Mesenchymal stem cell (in vitro differentiated cells and primary cell): ENCODE results near the gene RBMS1.

Source experiments
- DNase-seq: peaks from one replicate; pipeline ENCODE4 v3.0.0-alpha.2; 2013
- H2AFZ ChIP-seq: one replicate; pipeline ENCODE4 v1.6.1; 2013; ENCODE audit warnings: low read depth, mild to moderate bottlenecking, control low read depth, inconsistent platforms, low read length, moderate library complexity
- H2AK5ac ChIP-seq: 2 replicates; pipeline ENCODE4 v1.6.1; 2013; ENCODE audit warnings: low read length, moderate library complexity, mild to moderate bottlenecking, inconsistent platforms; ENCODE audit not compliant: severe bottlenecking
- H2BK120ac ChIP-seq: one replicate; pipeline ENCODE4 v1.6.1; 2013; ENCODE audit warnings: low read depth, mild to moderate bottlenecking, inconsistent platforms, low read length, moderate library complexity
- H2BK12ac ChIP-seq, 2 experiments: one replicate each; pipeline ENCODE4 v1.6.1; 2013; ENCODE audit warnings: inconsistent platforms in 2 of 2, low read length in 2 of 2, mild to moderate bottlenecking in 2 of 2, moderate library complexity in 2 of 2, control low read depth in 1 of 2
- H2BK15ac ChIP-seq: one replicate; pipeline ENCODE4 v1.6.1; 2013; ENCODE audit warnings: mild to moderate bottlenecking, low read depth, inconsistent platforms; ENCODE audit not compliant: poor library complexity, severe bottlenecking
- H2BK5ac ChIP-seq: 2 replicates; pipeline ENCODE4 v1.6.1; 2013; ENCODE audit warnings: low read depth, mild to moderate bottlenecking, low read length, control low read depth, inconsistent platforms; ENCODE audit not compliant: poor library complexity, severe bottlenecking
- H3K14ac ChIP-seq, 2 experiments: one replicate each; pipeline ENCODE4 v1.6.1; 2013; ENCODE audit warnings: inconsistent platforms in 2 of 2, low read length in 2 of 2, control low read depth in 1 of 2, mild to moderate bottlenecking in 1 of 2, moderate library complexity in 1 of 2
- H3K18ac ChIP-seq, 2 experiments: one replicate each; pipeline ENCODE4 v1.6.1; 2013; ENCODE audit warnings: inconsistent platforms in 2 of 2, low read length in 2 of 2, control low read depth in 1 of 2, low read depth in 1 of 2, mild to moderate bottlenecking in 1 of 2
- H3K23ac ChIP-seq, 2 experiments: one replicate each; pipeline ENCODE4 v1.6.1; 2013; ENCODE audit warnings: inconsistent platforms in 2 of 2, low read length in 2 of 2, mild to moderate bottlenecking in 2 of 2, moderate library complexity in 2 of 2, control low read depth in 1 of 2
- H3K27ac ChIP-seq: 2 replicates; pipeline ENCODE4 v1.5.1; 2013; ENCODE audit warnings: mild to moderate bottlenecking, moderate library complexity, low read length, control low read depth, inconsistent platforms; ENCODE audit not compliant: poor library complexity, severe bottlenecking
- H3K27me3 ChIP-seq, 2 experiments: 2 replicates each; pipeline versions ENCODE4 v1.6.1 to v1.7.0; 2013; ENCODE audit warnings: low read length in 2 of 2, mild to moderate bottlenecking in 2 of 2, moderate library complexity in 2 of 2, control low read depth in 1 of 2, inconsistent platforms in 1 of 2; ENCODE audit not compliant: control insufficient read depth in 1 of 2, insufficient read depth in 1 of 2
- H3K36me3 ChIP-seq, 2 experiments: 2 replicates each; pipeline versions ENCODE4 v1.6.1 to v1.7.0; 2013; ENCODE audit warnings: low read length in 2 of 2, control low read depth in 1 of 2, inconsistent platforms in 1 of 2, low read depth in 1 of 2, mild to moderate bottlenecking in 1 of 2; ENCODE audit not compliant: insufficient read depth in 2 of 2, control insufficient read depth in 1 of 2
- H3K4ac ChIP-seq, 2 experiments: one replicate each; pipeline ENCODE4 v1.6.1; 2013; ENCODE audit warnings: inconsistent platforms in 2 of 2, low read length in 2 of 2, mild to moderate bottlenecking in 2 of 2, moderate library complexity in 2 of 2, control low read depth in 1 of 2, low read depth in 1 of 2
- H3K4me1 ChIP-seq: 2 replicates; pipeline ENCODE4 v1.6.1; 2013; ENCODE audit warnings: low read depth, low read length, control low read depth; ENCODE audit not compliant: control insufficient read depth, insufficient read depth
- H3K4me2 ChIP-seq: 2 replicates; pipeline ENCODE4 v1.6.1; 2013; ENCODE audit warnings: low read length, mild to moderate bottlenecking, inconsistent platforms; ENCODE audit not compliant: poor library complexity, severe bottlenecking
- H3K4me3 ChIP-seq, 2 experiments: 2 replicates each; pipeline versions ENCODE4 v1.5.1 to v1.7.0; 2013; ENCODE audit warnings: low read length in 2 of 2, mild to moderate bottlenecking in 2 of 2, control low read depth in 1 of 2, low read depth in 1 of 2; ENCODE audit not compliant: insufficient read depth in 1 of 2
- H3K79me1 ChIP-seq: replicated peaks from 2 replicates; pipeline ENCODE4 v1.6.1; 2013; ENCODE audit warnings: mild to moderate bottlenecking, control low read depth, low read length, inconsistent platforms; ENCODE audit not compliant: poor library complexity, severe bottlenecking
- H3K9ac ChIP-seq: 2 replicates; pipeline ENCODE4 v1.7.0; 2013; ENCODE audit warnings: mild to moderate bottlenecking, low read length, moderate library complexity
- H3K9me3 ChIP-seq: 2 replicates; pipeline ENCODE4 v1.7.0; 2013; ENCODE audit warnings: mild to moderate bottlenecking, low read length; ENCODE audit not compliant: control insufficient read depth
- H4K8ac ChIP-seq: one replicate; pipeline ENCODE4 v1.6.1; 2013; ENCODE audit warnings: inconsistent platforms, mild to moderate bottlenecking, low read length, moderate library complexity
- H4K91ac ChIP-seq: one replicate; pipeline ENCODE4 v1.6.1; 2013; ENCODE audit warnings: mild to moderate bottlenecking, low read length, inconsistent platforms
- WGBS: methylation state at CpG from one replicate; pipeline ENCODE4 v1.1.7; 2013; ENCODE audit warnings: mixed read lengths; 5-methylcytosine and 5-hydroxymethylcytosine counted together

The RBMS1 gene

GRCh38 chr2:160498137-160498536, 4.5 kb upstream of the RBMS1 start:
- no peak overlapping the region for H4K8ac ChIP-seq
- H3K27me3 ChIP-seq: no peaks in the 10 kb centered on the region
- H3K4ac ChIP-seq: peak overlapping the region in 1 of 2 experiments; percentile 51
- no peak overlapping the region for H3K18ac ChIP-seq
- H2AFZ ChIP-seq: no peak overlapping the region
- no peaks in the 10 kb centered on the region for H3K9me3 ChIP-seq
- no peak overlapping the region for H3K23ac ChIP-seq
- no peak for DNase-seq
- H3K9ac ChIP-seq: no peak overlapping the region
- H3K14ac ChIP-seq: no peak overlapping the region
- H2BK15ac ChIP-seq: no peak overlapping the region
- 96% methylated on average over 4 of the region's 5 CpGs for WGBS
- H3K36me3 ChIP-seq: no peaks in the 10 kb centered on the region
- H3K4me3 ChIP-seq: no peak overlapping the region
- H2BK5ac ChIP-seq: no peak overlapping the region
- H2AK5ac ChIP-seq: no peak overlapping the region
- H3K4me2 ChIP-seq: no peak overlapping the region
- no peaks in the 10 kb centered on the region for H3K79me1 ChIP-seq
- H4K91ac ChIP-seq: no peak overlapping the region
- H3K27ac ChIP-seq: no peak overlapping the region
- peak overlapping the region in 1 of 2 experiments; percentile 84 for H2BK12ac ChIP-seq
- H2BK120ac ChIP-seq: no peak overlapping the region
- no peaks in the 10 kb centered on the region for H3K4me1 ChIP-seq

GRCh38 chr2:160494201-160494644, 616 bp upstream of the RBMS1 start:
- H3K36me3 ChIP-seq: no peaks in the 10 kb centered on the region
- peak overlapping the region; percentile 82 for H4K91ac ChIP-seq
- DNase-seq: peak; percentile 46
- no peaks in the 10 kb centered on the region for H3K9me3 ChIP-seq
- H2BK120ac ChIP-seq: peak overlapping the region; percentile 62
- H3K14ac ChIP-seq: peak overlapping the region in 1 of 2 experiments; percentile 9
- H3K4ac ChIP-seq: peak overlapping the region; percentile 13 to 31
- H3K4me3 ChIP-seq: peak overlapping the region; percentile 60 to 99
- H2BK5ac ChIP-seq: peak overlapping the region; percentile 61
- no peak overlapping the region for H2BK15ac ChIP-seq
- H4K8ac ChIP-seq: peak overlapping the region; percentile 5
- no peak overlapping the region for H3K23ac ChIP-seq
- peak overlapping the region; percentile 49 to 95 for H2BK12ac ChIP-seq
- peak overlapping the region; percentile 64 to 97 for H3K18ac ChIP-seq
- no peaks in the 10 kb centered on the region for H3K4me1 ChIP-seq
- H3K27ac ChIP-seq: peak overlapping the region; percentile 69
- H3K79me1 ChIP-seq: no peaks in the 10 kb centered on the region
- no peaks in the 10 kb centered on the region for H3K27me3 ChIP-seq
- peak overlapping the region; percentile 94 for H3K4me2 ChIP-seq
- 15% methylated on average over 2 of the region's 8 CpGs for WGBS
- peak overlapping the region; percentile 99 for H3K9ac ChIP-seq
- no peak overlapping the region for H2AK5ac ChIP-seq
- peak overlapping the region; percentile 6 for H2AFZ ChIP-seq

- no peaks in the 10 kb centered on the region for H3K79me1 ChIP-seq
- H3K27me3 ChIP-seq: no peaks in the 10 kb centered on the region
- peak overlapping the region; percentile 38 to 95 for H2BK12ac ChIP-seq
- peak overlapping the region; percentile 98 for H4K91ac ChIP-seq
- H3K4me3 ChIP-seq: peak overlapping the region; percentile 97 to 99
- H3K27ac ChIP-seq: peak overlapping the region; percentile 93
- peaks cover 0 to 3% of the 10 kb centered on the region in 2 experiments for H3K36me3 ChIP-seq
- no peak overlapping the region for H2AK5ac ChIP-seq
- peak overlapping the region; percentile 96 to 100 for H3K18ac ChIP-seq
- no peak overlapping the region for H2AFZ ChIP-seq
- H2BK5ac ChIP-seq: peak overlapping the region; percentile 98
- peak; percentile 82 for DNase-seq
- H3K4me2 ChIP-seq: peak overlapping the region; percentile 88
- peak overlapping the region; percentile 99 for H3K9ac ChIP-seq
- H2BK15ac ChIP-seq: peak overlapping the region; percentile 95
- no peaks in the 10 kb centered on the region for H3K9me3 ChIP-seq
- peak overlapping the region; percentile 99 for H2BK120ac ChIP-seq
- no peaks in the 10 kb centered on the region for H3K4me1 ChIP-seq
- peak overlapping the region in 1 of 2 experiments; percentile 99 for H3K23ac ChIP-seq
- peak overlapping the region; percentile 98 for H3K4ac ChIP-seq
- peak overlapping the region; percentile 96 for H4K8ac ChIP-seq
- 1% methylated on average over 63 of the region's 66 CpGs for WGBS
- H3K14ac ChIP-seq: peak overlapping the region; percentile 97 to 99
These were observed 993 bp downstream of the RBMS1 start for GRCh38 chr2:160492401-160493226.

- Histone ChIP-seq H3K4me3 (peak overlapping the region; percentile 35 to 99), H4K91ac (no peak overlapping the region), H3K9me3 (no peaks in the 10 kb centered on the region), H2AK5ac (no peak overlapping the region), H4K8ac (no peak overlapping the region), H2AFZ (no peak overlapping the region), H3K9ac (peak overlapping the region; percentile 99), H3K4me2 (peak overlapping the region; percentile 88), H2BK5ac (no peak overlapping the region), H2BK120ac (no peak overlapping the region), H3K18ac (peak overlapping the region in 1 of 2 experiments; percentile 67), H2BK15ac (no peak overlapping the region), H3K4me1 (no peaks in the 10 kb centered on the region), H3K4ac (peak overlapping the region in 1 of 2 experiments; percentile 2), H2BK12ac (no peak overlapping the region), H3K27me3 (no peaks in the 10 kb centered on the region), H3K23ac (no peak overlapping the region), H3K79me1 (no peaks in the 10 kb centered on the region), H3K14ac (no peak overlapping the region), H3K36me3 (peaks cover 0 to 3% of the 10 kb centered on the region in 2 experiments), H3K27ac (peak overlapping the region; percentile 83)
- peak; percentile 86 for DNase-seq
- 0% methylated on average over 6 of the region's 10 CpGs for WGBS
These were observed 1.7 kb downstream of the RBMS1 start for GRCh38 chr2:160491911-160492371.
